GM21786 (cell line): Measurements from ENCODE around the gene DEXI.
"Not testable (repeated sequence)": the region's sequence is repeated elsewhere in the genome, so short reads cannot be mapped to it uniquely, and the experiment has no call there.

Source experiments
- ATAC-seq: cut with Tn5 transposase; IDR thresholded peaks from one replicate; pipeline ENCODE4 v1.9.1; 2021; ENCODE audit not compliant: unreplicated experiment

The DEXI gene

DNA sequence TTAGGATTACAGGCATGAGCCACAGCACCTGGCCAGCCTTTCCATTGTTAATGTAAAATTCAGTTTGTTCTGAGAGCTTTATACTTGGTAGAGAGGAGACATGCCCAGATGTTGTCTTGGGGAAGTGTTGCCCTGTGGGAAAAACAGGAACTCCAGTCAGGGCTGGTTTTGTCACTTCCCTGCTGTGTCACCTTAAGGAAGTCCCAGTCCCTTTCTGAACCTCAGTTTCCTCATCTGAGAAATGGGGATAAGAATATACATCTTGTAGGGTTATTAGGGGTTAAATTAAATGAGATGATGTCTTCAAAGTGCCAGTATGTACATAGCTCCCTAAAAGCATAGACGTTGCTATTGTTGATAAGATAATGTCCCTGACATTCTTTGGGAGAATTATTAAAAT lies 27.3 kb upstream of the DEXI start:
- ATAC-seq: no peak

DNA sequence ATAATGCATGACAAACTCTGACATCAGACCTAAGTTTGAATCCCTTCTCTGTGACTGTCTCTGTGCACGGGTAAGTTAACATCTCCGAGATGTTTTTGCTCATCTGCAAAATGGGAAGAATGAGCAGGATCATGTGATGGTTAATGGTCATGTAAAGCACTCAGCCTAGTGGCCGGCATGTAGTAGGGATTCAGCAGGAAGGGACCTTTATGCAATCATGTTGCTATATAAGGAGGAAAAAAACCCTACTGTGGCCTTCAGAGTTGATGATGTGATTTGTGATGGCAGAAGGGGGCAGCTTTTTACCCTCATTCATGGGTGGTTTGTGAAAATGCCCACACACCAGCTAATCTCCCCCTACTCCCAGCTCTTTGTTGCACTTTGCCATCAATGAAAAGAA lies 26.2 kb upstream of the DEXI start:
- ATAC-seq: no peak

DNA sequence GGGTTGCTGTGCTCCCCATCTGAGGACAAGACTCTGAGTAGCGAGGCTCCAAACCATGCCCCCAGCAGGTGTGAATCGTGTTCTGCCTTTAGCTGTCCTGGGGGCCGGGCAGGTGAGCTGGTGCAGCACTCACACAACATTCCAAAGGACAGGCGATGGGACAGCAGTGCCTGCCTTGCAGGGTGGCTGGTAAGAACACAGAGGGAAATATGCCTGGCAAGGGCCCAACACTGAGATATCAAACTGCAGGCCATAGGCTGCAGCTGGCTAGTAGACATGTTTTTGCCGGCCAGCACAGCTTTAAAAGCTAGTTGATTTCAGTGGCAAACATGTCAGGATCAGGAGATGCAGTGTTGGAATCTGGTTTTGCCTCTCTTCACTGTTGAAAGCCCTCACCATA lies 25.7 kb upstream of the DEXI start:
- ATAC-seq: no peak

DNA sequence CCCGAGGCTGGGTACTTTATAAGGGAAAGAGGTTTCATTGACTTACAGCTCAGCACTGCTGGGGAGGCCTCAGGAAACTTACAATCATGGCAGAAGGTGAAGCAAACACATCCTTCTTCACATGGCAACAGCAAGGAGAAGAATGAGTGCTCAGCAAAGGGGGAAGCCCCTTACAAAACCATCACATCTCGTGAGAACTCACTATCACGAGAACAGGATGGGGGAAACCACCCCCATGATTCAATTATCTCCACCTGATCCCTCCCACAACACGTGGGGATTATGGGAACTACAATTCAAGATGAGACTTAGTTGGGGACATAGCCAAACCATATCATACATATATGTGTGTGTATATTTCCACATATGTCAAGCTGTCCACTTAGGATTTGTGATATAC lies 24.3 kb upstream of the DEXI start:
- ATAC-seq: not testable (repeated sequence)

DNA sequence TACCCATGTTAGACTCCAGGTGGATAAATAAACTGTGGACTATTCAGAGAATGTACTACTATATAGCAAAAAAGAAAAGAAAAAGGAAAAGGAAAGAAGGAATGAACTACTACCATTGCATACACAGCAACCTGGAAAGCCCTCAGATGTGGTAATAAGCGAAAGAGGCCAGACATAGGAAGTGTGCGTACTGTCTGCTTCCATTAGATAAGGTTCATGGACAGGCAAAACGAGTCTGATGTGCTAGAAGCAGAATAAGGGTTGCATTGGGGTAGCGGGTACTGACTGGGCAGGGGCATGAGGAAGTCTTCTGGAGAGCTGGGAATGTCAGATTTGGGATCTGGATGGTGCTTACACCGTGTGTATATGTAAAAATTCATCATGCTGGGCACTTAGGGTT lies 23.9 kb upstream of the DEXI start:
- ATAC-seq: no peak

DNA sequence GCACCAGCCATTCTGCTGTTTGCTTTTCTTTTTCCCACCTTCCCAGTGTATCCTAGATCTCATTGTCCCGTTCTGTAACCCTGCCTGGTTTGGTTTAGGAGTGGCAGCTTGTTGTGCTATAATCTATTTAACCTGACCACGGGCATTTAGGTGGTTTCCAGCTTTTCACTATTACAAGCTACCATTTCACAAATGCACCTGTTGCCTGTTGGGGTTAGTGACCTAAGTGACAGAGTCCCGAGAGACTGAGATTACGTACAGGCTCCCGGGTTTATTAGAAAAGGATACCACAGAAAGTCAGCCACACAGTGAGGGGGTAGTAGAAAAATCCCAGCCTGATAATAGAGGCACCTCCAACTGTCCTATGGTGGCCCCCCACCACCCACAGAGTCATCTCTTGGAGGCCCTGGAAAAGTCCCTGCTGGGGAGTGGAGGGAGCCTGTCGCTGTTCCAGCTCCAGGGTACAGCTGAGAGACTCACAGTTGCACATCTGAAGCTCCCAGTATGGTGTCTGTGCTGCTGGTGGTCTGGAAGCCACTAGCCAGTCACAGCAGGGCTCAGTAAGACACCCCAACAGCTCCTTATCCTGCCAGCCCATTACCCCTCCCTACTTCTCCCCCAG lies 23.3 kb upstream of the DEXI start:
- ATAC-seq: peak; percentile 57

DNA sequence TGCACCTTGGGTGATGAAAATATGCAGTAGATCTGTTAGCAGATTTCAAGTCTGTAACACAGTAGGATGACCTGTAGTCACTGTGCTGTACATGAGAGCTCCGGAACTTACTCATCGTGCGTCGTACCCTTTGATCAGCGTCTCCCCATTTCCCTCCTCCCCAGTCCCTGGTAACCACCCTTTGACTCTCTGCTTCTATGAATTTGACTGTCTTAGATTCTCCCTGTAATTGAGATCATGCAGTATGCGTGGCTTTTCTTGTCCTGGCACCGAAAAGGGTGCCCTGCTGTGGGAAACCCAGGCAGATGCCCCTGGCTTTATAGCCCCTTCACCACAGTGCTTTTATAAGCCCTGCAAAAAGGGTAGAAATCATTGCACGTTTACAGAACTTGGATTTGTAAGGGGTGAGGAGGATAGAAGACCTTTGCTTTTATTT lies 22.6 kb upstream of the DEXI start:
- no peak for ATAC-seq

DNA sequence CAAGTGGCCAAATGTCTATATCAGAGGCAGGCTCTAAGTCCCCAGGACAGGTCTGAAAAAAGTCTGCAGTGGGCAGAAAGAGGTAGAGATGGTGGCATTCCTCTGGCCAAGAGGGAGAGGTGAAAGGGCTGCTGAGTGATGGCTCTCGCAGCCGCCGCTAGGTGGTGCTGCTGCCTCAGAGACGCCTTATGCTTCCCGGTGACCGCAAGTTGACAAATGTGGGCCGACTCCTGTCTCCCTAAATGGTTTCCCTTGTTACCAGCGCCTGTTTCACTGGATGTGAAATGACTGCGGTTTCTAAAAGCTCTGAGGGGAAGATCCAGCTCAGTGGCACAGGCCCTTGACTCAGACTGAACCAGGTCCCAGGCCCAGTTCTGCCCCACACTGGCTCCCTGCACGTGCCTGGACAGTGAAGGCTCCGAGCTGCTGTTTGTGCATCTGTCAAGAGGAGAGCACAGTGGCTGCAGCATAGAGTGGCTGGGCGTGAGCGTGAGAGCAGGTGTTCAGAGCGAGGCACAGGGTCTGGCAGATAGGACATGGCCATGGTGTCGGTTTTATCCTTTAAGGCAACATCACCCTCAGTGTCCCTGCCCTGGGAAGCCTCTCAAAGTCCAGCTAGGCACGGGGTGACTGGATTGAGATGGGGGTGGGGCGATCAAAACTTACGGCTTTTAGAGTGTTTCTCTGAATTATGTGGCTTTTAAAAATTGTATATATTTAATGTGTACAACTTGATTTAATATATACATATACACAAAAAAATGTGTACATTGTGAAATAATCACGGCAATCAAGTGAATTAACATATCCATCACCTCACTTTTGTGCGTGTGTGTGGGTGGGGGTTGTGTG lies 22.0 kb upstream of the DEXI start:
- ATAC-seq: peak; percentile 28

DNA sequence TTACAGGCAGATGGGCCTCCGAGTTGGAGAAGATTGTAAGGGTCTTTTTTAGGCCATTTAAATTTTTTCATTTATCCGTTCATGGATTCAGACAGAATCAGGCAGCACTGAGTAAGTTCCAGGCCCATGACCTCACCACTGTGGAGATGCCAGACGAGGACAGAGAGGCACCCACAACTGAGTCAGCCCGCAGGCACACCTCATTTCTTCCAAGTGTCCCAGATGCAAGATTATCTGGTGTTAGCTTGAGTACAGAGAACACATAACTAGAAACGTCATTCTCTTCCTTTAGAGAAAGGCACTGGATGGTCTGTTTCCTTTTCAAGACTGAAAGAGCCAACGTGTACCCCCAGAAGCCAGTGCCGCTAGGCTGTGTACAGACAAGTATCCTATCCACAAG lies 19.0 kb upstream of the DEXI start:
- no peak for ATAC-seq

DNA sequence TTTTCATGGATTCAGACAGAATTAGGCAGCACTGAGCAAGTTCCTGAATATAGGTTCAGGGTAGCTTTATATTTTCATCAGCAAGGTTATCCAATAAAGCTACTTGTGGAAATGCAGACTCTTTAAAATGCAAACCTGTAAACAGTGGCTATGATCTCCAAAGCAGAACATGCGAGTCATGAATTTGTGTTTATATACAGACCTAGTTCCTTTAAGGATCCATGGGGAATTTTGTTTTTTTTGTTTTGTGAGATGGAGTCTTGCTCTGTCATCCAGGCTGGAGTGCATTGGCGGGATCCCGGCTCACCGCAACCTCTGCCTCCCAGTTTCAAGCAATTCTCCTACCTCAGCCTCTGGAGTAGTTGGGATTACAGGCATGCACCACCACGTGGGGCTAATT lies 16.9 kb upstream of the DEXI start:
- ATAC-seq: no peak

DNA sequence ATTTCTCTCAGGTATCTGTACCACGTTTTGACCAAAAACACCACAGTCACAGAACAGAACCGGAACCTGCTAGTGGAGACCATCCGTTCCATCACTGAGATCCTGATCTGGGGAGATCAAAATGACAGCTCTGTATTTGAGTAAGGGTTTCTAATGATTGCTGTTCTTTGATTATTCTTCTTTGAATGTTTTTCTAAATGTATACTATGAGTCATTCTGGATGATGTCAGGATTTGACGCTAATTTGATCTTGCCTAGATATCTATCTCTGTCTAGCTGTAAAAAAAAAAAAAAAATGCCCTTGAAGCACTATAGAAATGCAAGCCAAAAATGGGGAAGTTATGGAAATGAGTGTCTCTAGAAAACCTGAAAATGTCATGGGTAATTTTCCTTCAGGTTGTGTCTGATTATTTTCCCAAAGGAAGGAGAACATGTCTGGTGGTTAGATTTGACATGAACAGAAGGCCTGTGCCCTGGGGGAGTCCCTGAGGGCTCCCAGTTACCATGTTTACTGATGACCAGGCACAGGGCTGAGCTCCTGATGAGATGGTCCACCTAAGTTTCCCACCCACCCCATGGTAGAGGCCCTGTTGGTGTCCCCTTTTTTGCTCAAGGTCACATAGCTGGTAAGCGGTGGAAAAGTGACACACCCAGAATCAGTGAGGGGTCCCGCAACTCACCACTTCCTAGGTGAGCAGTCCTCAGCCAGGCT lies 15.7 kb upstream of the DEXI start:
- ATAC-seq: no peak

DNA sequence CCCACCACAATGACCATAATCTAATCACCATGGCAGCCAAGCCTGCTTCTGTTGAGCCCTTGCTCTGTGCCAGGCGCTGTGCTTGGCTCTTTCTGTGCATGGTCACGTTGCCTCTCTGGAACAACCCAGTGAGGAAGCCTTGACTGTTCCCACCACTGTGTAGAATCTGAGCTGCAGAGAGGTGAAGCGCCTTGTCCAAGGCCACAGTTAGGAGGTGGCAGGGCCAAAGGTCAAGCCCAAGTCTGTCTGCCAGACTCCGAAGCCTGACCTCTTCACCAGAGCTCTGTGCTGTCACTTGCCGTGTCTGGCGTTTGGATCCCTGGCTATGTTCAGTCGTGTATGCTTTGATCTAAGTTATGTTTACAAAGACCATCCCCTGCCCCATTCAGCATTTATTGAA lies 12.6 kb upstream of the DEXI start:
- no peak for ATAC-seq

DNA sequence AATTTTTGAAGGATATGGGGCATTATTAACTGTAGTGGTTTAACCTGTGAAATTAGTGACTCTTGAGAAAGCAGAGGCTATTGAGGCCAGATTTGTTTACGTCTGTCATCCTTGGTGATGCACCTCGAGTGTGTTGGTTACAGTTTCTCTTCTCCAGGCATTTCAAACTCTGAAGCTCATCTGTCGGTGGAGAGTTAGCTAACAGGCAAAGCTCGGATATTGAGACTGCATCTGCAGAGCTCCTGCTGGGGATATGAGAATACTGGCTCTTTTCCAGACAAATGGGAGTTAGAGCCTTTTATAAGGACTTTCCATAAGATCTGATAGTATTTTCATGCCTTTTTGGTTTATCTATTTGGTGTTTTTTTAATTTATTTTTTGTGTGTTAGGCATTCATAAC lies 8.8 kb upstream of the DEXI start:
- no peak for ATAC-seq

DNA sequence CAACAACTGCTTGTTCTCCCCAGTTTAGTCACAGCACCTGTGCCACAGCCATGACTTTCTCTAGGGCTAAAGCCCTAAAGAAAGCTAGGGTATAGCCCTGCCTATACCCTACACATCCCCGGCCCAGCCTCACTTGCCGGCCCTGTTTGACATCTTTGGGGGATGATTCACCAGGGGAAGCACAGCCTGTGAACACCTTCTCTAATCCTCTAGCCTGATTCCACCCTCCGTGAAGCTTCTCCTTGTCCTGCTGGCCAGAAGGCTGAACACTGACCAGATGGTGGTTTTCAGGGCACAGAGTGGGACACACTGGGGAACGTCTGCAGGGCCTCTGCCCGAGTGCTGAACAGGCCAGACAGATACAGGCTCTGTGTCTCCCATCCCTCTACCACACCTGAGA lies 8.1 kb upstream of the DEXI start:
- ATAC-seq: no peak

DNA sequence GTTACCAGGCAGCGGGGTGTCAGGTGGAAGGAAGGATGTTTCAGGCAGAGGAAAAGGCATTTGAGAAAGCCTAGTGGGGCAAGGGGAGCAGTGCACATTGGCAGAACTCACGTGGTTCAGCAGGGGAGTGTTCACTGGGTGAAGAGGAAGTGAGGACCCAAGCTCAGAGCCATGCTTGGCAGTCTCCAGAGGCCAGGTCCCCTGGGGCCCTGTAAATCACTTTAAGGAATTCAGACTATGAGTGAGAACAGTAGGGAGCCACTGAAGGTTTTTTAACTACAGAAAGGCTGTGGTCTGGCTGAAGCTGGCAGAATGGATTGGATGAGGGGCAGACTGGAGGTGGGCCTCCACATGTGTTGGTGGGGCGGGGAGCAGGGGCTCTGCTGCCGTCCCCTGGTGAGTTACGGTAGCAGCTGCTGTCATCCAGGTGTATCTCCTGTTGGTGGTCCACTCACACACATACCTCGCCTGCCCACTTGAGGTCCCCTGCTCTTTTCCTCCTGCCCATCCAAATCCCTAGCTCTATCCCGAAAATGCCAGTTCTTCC lies 7.2 kb upstream of the DEXI start:
- peak; percentile 74 for ATAC-seq

DNA sequence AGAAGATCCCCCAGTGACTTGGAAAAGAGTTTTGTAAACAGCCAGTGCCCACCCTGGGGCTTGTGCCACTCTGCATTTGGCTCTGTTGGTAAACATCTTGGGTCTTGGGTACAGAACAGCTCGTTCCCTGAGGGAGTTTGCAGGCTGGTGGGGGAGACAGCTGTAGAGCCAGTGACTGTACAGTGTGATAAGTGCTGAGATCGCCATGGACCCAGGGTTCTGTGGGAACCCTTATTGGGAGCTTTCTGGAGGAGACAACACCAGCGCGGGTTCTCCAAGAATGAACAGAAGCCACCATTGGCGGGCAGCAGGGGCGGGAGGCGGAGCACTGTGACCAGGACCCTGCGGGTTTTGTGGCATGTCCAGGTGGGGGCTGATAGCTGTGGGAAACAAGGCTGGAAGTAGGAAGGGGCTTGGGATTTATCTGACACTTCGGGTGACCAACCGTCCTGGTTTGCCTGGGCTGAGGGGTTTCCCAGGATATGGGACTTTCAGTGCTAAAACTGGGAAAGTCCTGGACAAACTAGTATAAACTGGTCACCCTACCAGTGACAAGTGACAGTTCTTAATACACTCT lies 5.0 kb upstream of the DEXI start:
- ATAC-seq: no peak

DNA sequence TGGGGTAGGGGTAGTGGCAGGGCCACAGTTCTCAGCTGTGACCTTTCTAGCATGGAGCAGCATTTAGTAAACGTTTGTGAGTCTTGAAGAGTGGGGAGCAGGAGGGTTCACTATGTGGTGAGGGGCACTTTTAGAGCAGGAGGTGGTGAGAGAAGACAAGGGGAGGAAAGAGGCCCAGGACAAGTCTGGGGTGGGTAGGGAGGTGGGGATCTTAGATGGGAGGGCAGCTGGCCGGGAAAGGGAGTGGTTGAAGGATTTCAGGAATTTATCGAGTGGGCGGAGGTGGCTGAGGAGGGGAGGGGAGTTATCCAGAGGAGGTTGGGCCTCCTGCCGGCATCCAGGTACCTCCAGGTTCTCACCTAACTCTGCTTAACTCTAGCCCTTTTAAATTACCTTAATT lies 4.0 kb upstream of the DEXI start:
- no peak for ATAC-seq

DNA sequence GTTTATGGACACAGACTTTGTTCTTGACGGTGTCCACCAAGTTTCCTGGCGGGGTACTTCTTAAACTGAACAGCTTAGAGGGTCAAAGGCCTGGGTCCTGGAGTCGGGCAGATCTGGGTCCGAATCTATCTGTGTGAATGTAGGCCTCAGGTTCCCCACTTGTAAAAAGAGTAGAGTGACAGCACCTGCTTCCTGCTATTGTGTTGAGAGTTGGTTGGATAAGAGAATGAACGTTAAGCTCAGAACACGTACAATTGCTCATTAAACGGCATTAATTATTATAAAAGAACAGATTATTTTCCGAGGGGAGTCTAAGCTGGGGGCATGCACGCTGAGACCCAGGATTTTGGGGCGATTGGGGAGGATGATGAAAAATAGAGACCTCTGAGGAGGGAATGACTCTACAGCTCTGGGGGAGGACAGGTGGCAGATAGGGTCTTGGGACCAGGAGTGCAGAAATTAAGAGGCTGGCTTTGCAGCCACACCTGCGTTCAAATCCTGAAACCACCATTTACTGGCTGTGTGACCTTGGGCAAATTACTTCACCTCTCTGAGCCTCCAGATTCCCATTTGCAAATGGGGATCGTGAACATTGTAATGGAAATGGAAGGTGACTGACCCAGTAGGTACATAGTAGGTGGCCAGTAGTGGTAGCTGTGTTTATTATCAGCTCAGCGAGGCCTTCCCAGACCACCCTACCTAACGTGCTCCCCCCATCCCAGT lies 3.0 kb upstream of the DEXI start:
- ATAC-seq: no peak

DNA sequence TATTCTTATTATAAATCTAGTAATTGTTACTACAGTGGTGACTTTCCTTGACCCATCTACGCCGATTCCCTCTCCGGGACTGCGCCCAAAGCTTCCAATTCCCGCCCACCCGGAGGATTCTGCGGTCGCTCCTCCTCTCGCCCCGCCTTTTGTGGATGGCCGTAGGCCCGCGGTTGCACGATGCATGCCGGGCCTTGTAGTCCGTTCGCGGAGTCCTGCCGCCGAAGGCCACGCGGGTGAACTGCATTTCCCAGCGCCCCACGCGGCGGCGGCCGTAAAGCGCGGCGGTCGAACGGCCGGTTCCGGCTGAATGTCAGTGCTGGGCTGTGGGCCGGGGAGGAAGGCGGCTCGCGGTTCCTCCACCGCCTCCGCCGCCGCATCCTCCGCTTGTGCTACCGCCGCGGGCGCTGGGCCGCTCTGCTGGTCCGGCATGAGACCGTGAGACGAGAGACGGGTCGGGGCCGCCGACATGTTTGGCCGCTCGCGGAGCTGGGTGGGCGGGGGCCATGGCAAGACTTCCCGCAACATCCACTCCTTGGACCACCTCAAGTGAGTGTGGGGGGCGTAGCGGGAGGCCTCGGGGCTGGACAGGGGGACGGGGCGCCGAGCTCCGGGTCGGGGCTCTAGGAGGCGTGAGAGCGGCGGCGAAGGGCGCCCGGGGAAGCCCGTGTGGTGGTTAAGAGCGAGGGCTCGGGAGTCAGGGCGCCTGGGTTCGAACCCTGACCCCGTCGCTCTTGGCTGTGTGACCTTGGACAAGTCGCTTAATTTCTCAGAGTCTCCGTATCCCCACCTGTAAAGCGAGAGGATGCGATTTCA lies 2.2 kb upstream of the DEXI start, which contains the start of gene CLEC16A:
CLEC16A (plus strand) TSS at position 316 of the 816 bp plus-strand sequence; CDS start at position 470, 154 bp downstream.
- peak; percentile 69 for ATAC-seq

DNA sequence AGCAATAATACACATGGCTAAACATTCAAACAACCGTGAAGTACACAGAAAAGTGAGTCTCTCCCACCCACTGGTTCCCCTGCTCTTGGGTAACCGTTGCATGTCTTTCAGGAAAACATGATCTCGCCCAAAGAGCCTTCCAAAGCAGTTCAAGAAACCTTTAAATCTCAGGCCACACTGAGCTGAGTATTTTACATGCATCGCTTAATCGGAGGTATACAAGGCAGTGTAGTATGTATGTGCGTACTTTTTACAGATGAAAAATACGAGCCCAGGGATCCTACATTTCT lies 741 bp upstream of the DEXI start:
- ATAC-seq: no peak
